CD14-positive monocyte (primary cell): ENCODE measurements around the gene CRMP1. TPM values are rescaled to one million over a fixed set of nuclear protein-coding genes. Genes with fewer than 3 reads are reported as not detected.

ENCODE experiments used
- DNase-seq, 3 donors: peaks; one replicate each; pipeline ENCODE4 v3.0.0-alpha.2; 2011 to 2022
- H2AFZ ChIP-seq: 2 replicates; pipeline ENCODE4 v1.6.0; 2012; ENCODE audit warnings: mild to moderate bottlenecking, low read depth, low read length, inconsistent platforms; ENCODE audit not compliant: insufficient read depth, poor library complexity, severe bottlenecking
- H3K27ac ChIP-seq, 2 donors: 1 replicate in 1 of 2; 2 replicates in 1 of 2; pipeline ENCODE4 v1.5.1; 2012 to 2013; ENCODE audit warnings: low read length in 2 of 2, control low read depth in 1 of 2, inconsistent platforms in 1 of 2, low read depth in 1 of 2, mild to moderate bottlenecking in 1 of 2
- H3K27me3 ChIP-seq, 2 donors: one replicate each; pipeline versions ENCODE4 v1.6.0 to v1.6.1; 2011 to 2013; ENCODE audit warnings: low read length in 2 of 2; ENCODE audit not compliant: control insufficient read depth in 2 of 2, insufficient read depth in 2 of 2
- H3K36me3 ChIP-seq, 2 donors: replicated peaks in 1 of 2; 1 replicate in 1 of 2; 2 replicates in 1 of 2; pipeline versions ENCODE4 v1.5.1 to v1.6.1; 2012 to 2013; ENCODE audit warnings: low read length in 2 of 2, control low read depth in 1 of 2, inconsistent platforms in 1 of 2, mild to moderate bottlenecking in 1 of 2; ENCODE audit not compliant: insufficient read depth in 2 of 2, control insufficient read depth in 1 of 2
- H3K4me1 ChIP-seq, 2 donors: 1 replicate in 1 of 2; 2 replicates in 1 of 2; pipeline versions ENCODE4 v1.5.1 to v1.6.1; 2012 to 2013; ENCODE audit warnings: low read length in 2 of 2, control low read depth in 1 of 2, inconsistent platforms in 1 of 2, mild to moderate bottlenecking in 1 of 2, moderate library complexity in 1 of 2; ENCODE audit not compliant: insufficient read depth in 2 of 2, control insufficient read depth in 1 of 2
- H3K4me2 ChIP-seq: replicated peaks from 2 replicates; pipeline ENCODE3; 2012; ENCODE audit warnings: low read length, moderate library complexity, mild to moderate bottlenecking; ENCODE audit not compliant: poor library complexity, severe bottlenecking; ENCODE audit errors: extremely low read depth
- H3K4me3 ChIP-seq, 3 experiments: fragments of 200-600 bp in 1 of 3; sonication (generic) in 1 of 3; replicated peaks in 1 of 3; 1 replicate in 2 of 3; 2 replicates in 1 of 3; pipeline ENCODE4 v1.5.1; 2011 to 2013; ENCODE audit warnings: low read length in 3 of 3, mild to moderate bottlenecking in 3 of 3, control low read depth in 2 of 3, low read depth in 2 of 3, inconsistent platforms in 1 of 3, moderate library complexity in 1 of 3
- H3K79me2 ChIP-seq: 2 replicates; pipeline ENCODE4 v1.6.0; 2012; ENCODE audit warnings: mild to moderate bottlenecking, control low read depth, inconsistent platforms, low read length, moderate library complexity; ENCODE audit not compliant: insufficient read depth
- H3K9ac ChIP-seq: 2 replicates; pipeline ENCODE4 v1.6.0; 2017; ENCODE audit warnings: low read length, mild to moderate bottlenecking; ENCODE audit not compliant: insufficient read depth, poor library complexity, severe bottlenecking
- H3K9me3 ChIP-seq, 2 donors: replicated peaks in 1 of 2; 1 replicate in 1 of 2; 2 replicates in 1 of 2; pipeline versions ENCODE4 v1.5.1 to v1.6.1; 2012 to 2013; ENCODE audit warnings: low read length in 2 of 2, control low read depth in 1 of 2; ENCODE audit not compliant: control insufficient read depth in 1 of 2, insufficient read depth in 1 of 2
- H4K20me1 ChIP-seq: 2 replicates; pipeline ENCODE4 v1.6.0; 2012; ENCODE audit warnings: mild to moderate bottlenecking, low read length, control low read depth, moderate library complexity; ENCODE audit not compliant: insufficient read depth
- H3K27ac Mint-ChIP-seq, 7 donors: one replicate each; pipeline ENCODE4 v1.8.0; 2020; ENCODE audit warnings: mild to moderate bottlenecking in 7 of 7, mixed read lengths in 7 of 7, moderate library complexity in 6 of 7, inconsistent platforms in 2 of 7
- H3K27me3 Mint-ChIP-seq, 3 donors: one replicate each; pipeline ENCODE4 v1.8.0; 2021 to 2022; ENCODE audit warnings: low read depth in 3 of 3, mild to moderate bottlenecking in 3 of 3, mixed read lengths in 3 of 3, moderate library complexity in 3 of 3, inconsistent platforms in 1 of 3
- H3K36me3 Mint-ChIP-seq, 2 donors: one replicate each; pipeline ENCODE4 v1.8.0; 2020; ENCODE audit warnings: mixed read lengths in 2 of 2, inconsistent platforms in 1 of 2, mild to moderate bottlenecking in 1 of 2
- H3K4me1 Mint-ChIP-seq: one replicate; pipeline ENCODE4 v1.8.0; 2020; ENCODE audit warnings: mild to moderate bottlenecking, mixed read lengths
- H3K4me3 Mint-ChIP-seq, 2 donors: one replicate each; pipeline ENCODE4 v1.8.0; 2020; ENCODE audit warnings: mild to moderate bottlenecking in 2 of 2, mixed read lengths in 2 of 2, moderate library complexity in 1 of 2
- H3K9me3 Mint-ChIP-seq, 7 donors: one replicate each; pipeline ENCODE4 v1.8.0; 2020 to 2022; ENCODE audit warnings: mixed read lengths in 7 of 7, mild to moderate bottlenecking in 6 of 7, moderate library complexity in 6 of 7, inconsistent platforms in 2 of 7
- CTCF ChIP-seq: fragments of 200-600 bp; IDR thresholded peaks from one replicate; pipeline ENCODE4 v1.8.0; 2022; ENCODE audit warnings: antibody characterized with exemption, mild to moderate bottlenecking
- WGBS: methylation state at CpG from one replicate; pipeline ENCODE4 v1.1.5; 2013; ENCODE audit warnings: missing lambda C conversion rate; ENCODE audit not compliant: insufficient coverage; 5-methylcytosine and 5-hydroxymethylcytosine counted together
- intact Hi-C, 2 donors: fragments of 100-400 bp; cut with micrococcal nuclease; formaldehyde crosslinking; loops; one replicate each; pipeline versions ENCODE4 v1.15.0 to v1.15.1; 2023
- polyA plus RNA-seq, 3 donors: library from polyadenylated mRNA; depleted of rRNA in 1 of 3; unstranded in 2 of 3; stranded (reverse) in 1 of 3; fragments of 300-500 nt in 2 of 3; fragments of >200 nt in 1 of 3; fragmentation: Illumina TruSeq in 2 of 3; gene quantifications; 1 replicate in 2 of 3; 2 replicates in 1 of 3; pipeline ENCODE4 v1.2.3, GENCODE V29; 2012 to 2021

CRMP1 gene
- polyA plus RNA-seq, 3 donors: not detected

GRCh38 chr4:5815641-5816040 is 77.2 kb downstream of the CRMP1 start:
- H3K27ac Mint-ChIP-seq: no peak overlapping the region
- Histone ChIP-seq H3K4me3 (no peak overlapping the region), H3K36me3 (no peaks in the 10 kb centered on the region), H3K27me3 (no peaks in the 10 kb centered on the region), H3K4me2 (no peak overlapping the region), H3K9me3 (no peaks in the 10 kb centered on the region), H4K20me1 (no peaks in the 10 kb centered on the region), H3K27ac (no peak overlapping the region), H3K9ac (no peak overlapping the region), H3K4me1 (no peaks in the 10 kb centered on the region), H3K79me2 (no peaks in the 10 kb centered on the region), H2AFZ (no peak overlapping the region)
- H3K4me3 Mint-ChIP-seq: no peak overlapping the region
- H3K36me3 Mint-ChIP-seq: no peaks in the 10 kb centered on the region
- H3K27me3 Mint-ChIP-seq: peaks cover 2% of the 10 kb centered on the region in 3 donors
- no peak for TF ChIP-seq CTCF
- WGBS: no CpG with 5 or more reads among the region's 5 CpGs
- no peak for DNase-seq
- no peaks in the 10 kb centered on the region for H3K9me3 Mint-ChIP-seq
- no peaks in the 10 kb centered on the region for H3K4me1 Mint-ChIP-seq
- intact Hi-C loops: loop anchor here (10.0 kb wide), 1 partner anchor 1331 kb away; no protein-coding TSS in a partner anchor

- no peaks in the 10 kb centered on the region for H3K9me3 ChIP-seq
- no peak overlapping the region for H3K27ac ChIP-seq
- intact Hi-C loops: loop anchor here (5.0 to 10.0 kb wide), 3 partner anchors 822 to 1330 kb away; no protein-coding TSS in a partner anchor
- no peaks in the 10 kb centered on the region for H3K4me1 ChIP-seq
- no peak for DNase-seq
- no peak overlapping the region for H3K4me3 ChIP-seq
- WGBS: 94% methylated on average over 6 of the region's 6 CpGs
- H3K79me2 ChIP-seq: no peaks in the 10 kb centered on the region
- Mint-ChIP-seq H3K27ac (no peak overlapping the region), H3K36me3 (no peaks in the 10 kb centered on the region), H3K4me1 (no peaks in the 10 kb centered on the region), H3K27me3 (peaks cover 0 to 2% (median 2%) of the 10 kb centered on the region in 3 donors), H3K4me3 (no peak overlapping the region), H3K9me3 (peaks cover 0 to 1% (median 0%) of the 10 kb centered on the region in 7 donors)
- H3K27me3 ChIP-seq: no peaks in the 10 kb centered on the region
- TF ChIP-seq CTCF: no peak
- H3K4me2 ChIP-seq: no peak overlapping the region
- H2AFZ ChIP-seq: no peak overlapping the region
- no peak overlapping the region for H3K9ac ChIP-seq
- no peaks in the 10 kb centered on the region for H4K20me1 ChIP-seq
- no peaks in the 10 kb centered on the region for H3K36me3 ChIP-seq
Measured at GRCh38 chr4:5814421-5814820, 78.5 kb downstream of the CRMP1 start.
